Mesendoderm (in vitro differentiated cells): ENCODE data around the gene POP5.

Experiments used
- DNase-seq: peaks from one replicate; pipeline ENCODE4 v3.0.0; 2013
- H2AK5ac ChIP-seq: 2 replicates; pipeline ENCODE4 v1.6.1; 2013; ENCODE audit warnings: low read length, inconsistent platforms
- H2BK120ac ChIP-seq: 2 replicates; pipeline ENCODE4 v1.6.1; 2013; ENCODE audit warnings: low read depth, mild to moderate bottlenecking, low read length, moderate library complexity, mixed read lengths
- H2BK15ac ChIP-seq: replicated peaks from 2 replicates; pipeline ENCODE4 v1.6.1; 2013; ENCODE audit warnings: low read depth, mild to moderate bottlenecking, moderate library complexity
- H2BK5ac ChIP-seq: 2 replicates; pipeline ENCODE4 v1.6.1; 2013; ENCODE audit warnings: low read length, inconsistent platforms
- H3K18ac ChIP-seq: 2 replicates; pipeline ENCODE4 v1.6.1; 2013; ENCODE audit warnings: mild to moderate bottlenecking, low read length, mixed read lengths
- H3K23ac ChIP-seq: one replicate; pipeline ENCODE4 v1.6.1; 2013; ENCODE audit warnings: low read length
- H3K27ac ChIP-seq: 2 replicates; pipeline ENCODE4 v1.5.1; 2013; ENCODE audit warnings: low read depth, mild to moderate bottlenecking, inconsistent platforms, low read length, moderate library complexity
- H3K27me3 ChIP-seq: 2 replicates; pipeline ENCODE4 v1.6.1; 2013; ENCODE audit warnings: low read length, control low read depth, mild to moderate bottlenecking, inconsistent platforms; ENCODE audit not compliant: insufficient read depth, poor library complexity
- H3K36me3 ChIP-seq: 2 replicates; pipeline ENCODE4 v1.6.1; 2013; ENCODE audit warnings: low read length, inconsistent platforms; ENCODE audit not compliant: control insufficient read depth, insufficient read depth
- H3K4ac ChIP-seq: one replicate; pipeline ENCODE4 v1.6.1; 2013; ENCODE audit warnings: low read depth, mild to moderate bottlenecking, low read length, moderate library complexity
- H3K4me1 ChIP-seq: 2 replicates; pipeline ENCODE4 v1.6.1; 2013; ENCODE audit warnings: low read depth, low read length, inconsistent platforms; ENCODE audit not compliant: control insufficient read depth
- H3K4me2 ChIP-seq: 2 replicates; pipeline ENCODE4 v1.6.1; 2013; ENCODE audit warnings: low read length
- H3K4me3 ChIP-seq: 2 replicates; pipeline ENCODE4 v1.5.1; 2013; ENCODE audit warnings: mild to moderate bottlenecking, low read length
- H3K56ac ChIP-seq: one replicate; pipeline ENCODE4 v1.6.1; 2013; ENCODE audit warnings: low read length
- H3K79me1 ChIP-seq: 2 replicates; pipeline ENCODE4 v1.6.1; 2013; ENCODE audit warnings: low read length, inconsistent platforms
- H3K79me2 ChIP-seq: 2 replicates; pipeline ENCODE4 v1.6.1; 2013; ENCODE audit warnings: mild to moderate bottlenecking, low read length; ENCODE audit not compliant: control insufficient read depth, insufficient read depth
- H3K9ac ChIP-seq: 2 replicates; pipeline ENCODE4 v1.6.1; 2013; ENCODE audit warnings: low read length, inconsistent platforms
- H4K5ac ChIP-seq: one replicate; pipeline ENCODE4 v1.6.1; 2013; ENCODE audit warnings: low read length
- H4K8ac ChIP-seq: one replicate; pipeline ENCODE4 v1.6.1; 2013; ENCODE audit warnings: low read depth, mild to moderate bottlenecking, control low read depth, low read length, moderate library complexity
- WGBS: extraction: QIAGEN DNeasy Blood & Tissue Kit; methylation state at CpG from one replicate; pipeline ENCODE4 v1.1.7; 2013; ENCODE audit warnings: low lambda C conversion rate, missing lambda C conversion rate; ENCODE audit not compliant: insufficient coverage; ENCODE audit errors: extremely low coverage; 5-methylcytosine and 5-hydroxymethylcytosine counted together

The POP5 gene

DNA sequence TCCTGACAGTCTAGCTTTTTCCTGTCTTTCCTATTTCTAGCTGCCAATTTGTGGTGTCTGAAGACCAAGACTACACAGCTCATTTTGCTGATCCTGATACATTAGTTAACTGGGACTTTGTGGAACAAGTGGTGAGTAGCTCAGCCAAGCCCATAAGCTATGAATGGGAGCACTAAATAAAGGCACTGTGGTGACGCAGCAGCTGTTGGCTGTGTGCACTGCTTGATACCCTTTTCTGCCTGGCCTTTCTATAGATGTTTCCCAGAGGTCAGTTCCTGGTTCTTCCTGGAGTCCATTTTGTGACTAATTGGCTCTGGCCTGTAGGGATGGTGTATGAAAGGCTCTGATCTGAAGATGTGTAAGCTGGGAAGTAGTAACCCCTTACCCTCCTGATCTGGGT lies 26.5 kb downstream of the POP5 start:
- Histone ChIP-seq H3K4ac (no peak overlapping the region), H2BK120ac (no peak overlapping the region), H3K9ac (no peak overlapping the region), H2BK15ac (no peak overlapping the region), H2BK5ac (no peak overlapping the region), H4K5ac (no peak overlapping the region), H2AK5ac (no peak overlapping the region), H3K4me2 (no peak overlapping the region), H3K4me1 (no peaks in the 10 kb centered on the region), H3K27me3 (no peaks in the 10 kb centered on the region), H3K79me1 (peaks cover 3% of the 10 kb centered on the region), H3K27ac (no peak overlapping the region), H3K36me3 (peaks cover 9% of the 10 kb centered on the region), H3K4me3 (no peak overlapping the region), H3K79me2 (no peaks in the 10 kb centered on the region), H3K23ac (no peak overlapping the region), H3K18ac (no peak overlapping the region), H4K8ac (no peak overlapping the region), H3K56ac (no peak overlapping the region)
- DNase-seq = no peak
- no CpG with 5 or more reads among the region's 1 CpG for WGBS

DNA sequence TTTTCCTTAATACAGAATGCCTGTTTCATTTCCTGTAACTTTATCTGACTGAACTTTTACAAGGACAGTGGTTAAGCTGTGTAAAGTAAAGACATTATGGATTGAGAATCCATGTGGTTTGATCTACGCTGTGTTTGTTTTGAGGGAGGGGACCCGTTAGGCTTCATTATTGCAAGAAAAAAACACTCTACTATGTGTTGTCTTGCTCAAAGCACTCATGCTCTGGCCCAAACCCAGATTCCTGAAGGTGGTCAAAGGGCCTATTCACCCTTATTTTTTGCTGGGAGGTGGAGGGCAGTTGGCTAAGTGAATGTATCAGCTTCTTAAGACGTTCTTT lies 35.2 kb downstream of the POP5 start:
- no peak overlapping the region for H3K27ac ChIP-seq
- no peak overlapping the region for H2BK120ac ChIP-seq
- H3K56ac ChIP-seq = no peak overlapping the region
- no peak overlapping the region for H2BK5ac ChIP-seq
- no peak overlapping the region for H3K4me3 ChIP-seq
- H3K27me3 ChIP-seq = no peaks in the 10 kb centered on the region
- no peak overlapping the region for H3K9ac ChIP-seq
- no peak overlapping the region for H3K18ac ChIP-seq
- WGBS = no CpG with 5 or more reads among the region's 3 CpGs
- no peak overlapping the region for H4K8ac ChIP-seq
- H3K36me3 ChIP-seq = peaks cover 8% of the 10 kb centered on the region
- peaks cover 9% of the 10 kb centered on the region for H3K79me1 ChIP-seq
- H3K23ac ChIP-seq = no peak overlapping the region
- no peak overlapping the region for H4K5ac ChIP-seq
- H2AK5ac ChIP-seq = no peak overlapping the region
- no peaks in the 10 kb centered on the region for H3K4me1 ChIP-seq
- H3K4me2 ChIP-seq = no peak overlapping the region
- DNase-seq = no peak
- H2BK15ac ChIP-seq = no peak overlapping the region
- H3K79me2 ChIP-seq = peaks cover 29% of the 10 kb centered on the region
- no peak overlapping the region for H3K4ac ChIP-seq

DNA sequence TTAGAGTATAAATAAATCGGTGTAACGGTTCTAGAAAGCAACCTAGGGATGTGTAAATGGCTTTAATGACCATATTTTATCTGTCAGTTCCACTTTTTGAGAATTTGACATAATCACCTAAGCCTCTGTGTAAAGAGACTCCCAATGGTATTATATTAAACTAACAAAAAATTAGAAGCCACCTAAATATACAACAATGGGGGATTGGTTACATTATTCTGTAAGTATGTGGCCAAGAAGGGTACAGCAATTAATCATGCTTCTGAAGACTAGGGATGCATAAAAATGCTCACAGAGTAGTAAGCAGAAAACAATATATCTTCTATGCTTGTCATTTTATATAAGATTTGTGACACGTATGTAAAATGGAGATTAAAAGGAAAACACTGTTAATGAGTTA lies 36.5 kb downstream of the POP5 start:
- Histone ChIP-seq H2BK5ac (no peak overlapping the region), H3K56ac (no peak overlapping the region), H3K18ac (no peak overlapping the region), H3K23ac (no peak overlapping the region), H2AK5ac (no peak overlapping the region), H3K4me3 (no peak overlapping the region), H3K4me2 (no peak overlapping the region), H3K27me3 (no peaks in the 10 kb centered on the region), H4K8ac (no peak overlapping the region), H3K9ac (no peak overlapping the region), H2BK15ac (no peak overlapping the region), H3K79me1 (peaks cover 10% of the 10 kb centered on the region), H3K4me1 (no peaks in the 10 kb centered on the region), H2BK120ac (no peak overlapping the region), H3K4ac (no peak overlapping the region), H3K27ac (no peak overlapping the region), H3K36me3 (peaks cover 8% of the 10 kb centered on the region), H3K79me2 (peaks cover 39% of the 10 kb centered on the region), H4K5ac (no peak overlapping the region)
- no peak for DNase-seq
- WGBS = 100% methylated on average over 2 of the region's 3 CpGs

DNA sequence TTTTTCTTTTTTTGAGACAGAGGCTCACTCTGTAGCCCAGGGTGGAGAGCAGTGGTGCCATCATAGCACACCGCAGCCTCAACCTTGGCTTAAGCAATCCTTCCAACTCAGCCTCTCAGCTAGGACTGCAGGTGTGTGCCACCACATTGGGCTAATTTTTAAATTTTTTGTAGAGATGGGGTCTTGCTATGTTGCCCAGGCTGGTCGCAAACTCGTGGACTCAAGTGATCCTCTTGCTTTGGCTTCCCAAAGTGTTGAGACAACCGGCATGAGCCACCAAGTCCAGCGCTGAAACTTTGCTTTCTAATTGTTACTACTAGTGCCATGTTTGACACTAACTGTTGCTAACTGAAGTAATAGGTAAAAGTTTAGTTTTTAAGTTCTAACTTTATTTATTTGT lies 39.0 kb downstream of the POP5 start:
- Histone ChIP-seq H3K9ac (no peak overlapping the region), H3K79me2 (peaks cover 55% of the 10 kb centered on the region), H2BK15ac (no peak overlapping the region), H2BK120ac (no peak overlapping the region), H2AK5ac (no peak overlapping the region), H3K4me1 (peaks cover 2% of the 10 kb centered on the region), H2BK5ac (no peak overlapping the region), H3K56ac (no peak overlapping the region), H3K23ac (no peak overlapping the region), H4K5ac (no peak overlapping the region), H3K27me3 (no peaks in the 10 kb centered on the region), H3K4me3 (no peak overlapping the region), H3K4ac (no peak overlapping the region), H3K18ac (no peak overlapping the region), H4K8ac (no peak overlapping the region), H3K27ac (no peak overlapping the region), H3K4me2 (no peak overlapping the region), H3K36me3 (no peaks in the 10 kb centered on the region), H3K79me1 (peaks cover 12% of the 10 kb centered on the region)
- no CpG with 5 or more reads among the region's 5 CpGs for WGBS
- DNase-seq = no peak

DNA sequence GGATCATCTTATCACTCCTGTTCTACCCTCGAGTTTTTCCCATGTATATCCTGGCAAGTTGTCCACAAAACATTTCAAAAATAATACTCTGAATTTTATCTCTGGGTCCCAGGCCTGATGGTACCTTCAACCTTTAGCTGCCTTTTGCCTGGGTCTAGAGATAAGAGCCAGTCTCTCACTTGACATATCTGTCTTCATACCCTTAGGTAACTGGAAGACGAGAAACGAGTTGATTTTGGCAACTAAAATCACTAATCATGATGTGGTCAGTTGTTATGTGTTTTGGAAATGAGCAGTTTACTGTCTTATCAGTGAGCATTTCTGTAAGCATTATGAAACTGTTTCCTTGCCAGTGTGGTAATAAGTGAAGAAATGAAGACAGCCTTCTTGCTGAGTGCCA lies 40.8 kb downstream of the POP5 start:
- Histone ChIP-seq H3K4me3 (no peak overlapping the region), H4K8ac (no peak overlapping the region), H4K5ac (no peak overlapping the region), H2AK5ac (no peak overlapping the region), H2BK15ac (no peak overlapping the region), H2BK120ac (no peak overlapping the region), H3K18ac (no peak overlapping the region), H3K23ac (no peak overlapping the region), H3K4ac (no peak overlapping the region), H3K36me3 (no peaks in the 10 kb centered on the region), H3K27ac (no peak overlapping the region), H3K27me3 (no peaks in the 10 kb centered on the region), H3K4me1 (peaks cover 4% of the 10 kb centered on the region), H3K56ac (no peak overlapping the region), H2BK5ac (no peak overlapping the region), H3K9ac (no peak overlapping the region), H3K4me2 (no peak overlapping the region), H3K79me1 (peaks cover 12% of the 10 kb centered on the region), H3K79me2 (peaks cover 69% of the 10 kb centered on the region)
- no peak for DNase-seq
- WGBS = no CpG with 5 or more reads among the region's 3 CpGs

DNA sequence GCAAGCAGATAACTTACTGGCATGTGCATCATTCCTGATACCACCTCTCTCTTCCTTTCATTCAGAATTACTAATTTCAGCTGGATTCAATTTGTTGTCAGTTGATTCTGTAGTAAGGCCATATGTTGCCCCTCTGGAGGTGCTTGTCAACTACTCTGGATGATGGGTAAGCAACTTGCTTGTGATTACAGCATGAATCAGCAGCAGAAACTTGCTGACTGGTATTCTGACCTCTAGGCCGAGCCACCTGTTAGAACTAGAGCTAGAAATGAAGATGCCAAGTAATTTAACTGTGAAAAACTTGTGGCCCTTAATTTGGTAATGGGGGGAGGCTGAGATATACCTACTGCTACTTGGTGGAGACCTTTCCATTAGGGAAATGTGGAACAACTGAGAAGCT lies 41.9 kb downstream of the POP5 start:
- Histone ChIP-seq H4K5ac (no peak overlapping the region), H3K79me1 (peaks cover 13% of the 10 kb centered on the region), H4K8ac (no peak overlapping the region), H2BK120ac (no peak overlapping the region), H3K23ac (no peak overlapping the region), H3K9ac (no peak overlapping the region), H3K56ac (no peak overlapping the region), H3K27ac (no peak overlapping the region), H3K4me3 (no peak overlapping the region), H3K79me2 (peaks cover 78% of the 10 kb centered on the region), H2BK5ac (no peak overlapping the region), H2AK5ac (no peak overlapping the region), H3K27me3 (no peaks in the 10 kb centered on the region), H3K4ac (no peak overlapping the region), H3K36me3 (no peaks in the 10 kb centered on the region), H3K4me1 (peaks cover 4% of the 10 kb centered on the region), H3K18ac (no peak overlapping the region), H2BK15ac (no peak overlapping the region), H3K4me2 (no peak overlapping the region)
- DNase-seq = no peak
- WGBS = no CpG with 5 or more reads among the region's 1 CpG
